ENCODE data around the gene SPIN1. TPM values are rescaled to one million over a fixed set of nuclear protein-coding genes. Genes with fewer than 3 reads are reported as not detected.

The SPIN1 gene
- total RNA-seq, 1 experiment from 2014 or later = 123 TPM

GRCh38 chr9:88339317-88339716 lies 48.9 kb upstream of the SPIN1 start (continued):
- TF ChIP-seq ZNF532 (CRISPR knock-in tag; IDR thresholded peaks at IDR 0.05; ENCODE audit: borderline replicate concordance) = no peak
- TF ChIP-seq OVOL2 (CRISPR knock-in tag; IDR thresholded peaks at IDR 0.05; ENCODE audit: borderline replicate concordance) = no peak
- no peak for TF ChIP-seq TEAD1 (CRISPR knock-in tag; IDR thresholded peaks at IDR 0.05)
- TF ChIP-seq SMAD3 (CRISPR knock-in tag; IDR thresholded peaks at IDR 0.05; ENCODE audit: borderline replicate concordance) = no peak
- no peak for TF ChIP-seq TEAD4 (CRISPR knock-in tag; IDR thresholded peaks at IDR 0.05)

- Mint-ChIP-seq H3K36me3 (no peaks in the 10 kb centered on the region), H3K4me3 (no peak overlapping the region), H3K9me3 (no peaks in the 10 kb centered on the region), H3K4me1 (peaks cover 27% of the 10 kb centered on the region), H3K27me3 (ENCODE audit: low read depth) (no peaks in the 10 kb centered on the region), H3K27ac (no peak overlapping the region)
- no peak for ATAC-seq
- no peak for DNase-seq (ENCODE audit: low spot score)
- POLR2A ChIA-PET = no interaction called here
- CTCF ChIA-PET = no interaction called here
- TF ChIP-seq E2F1 (CRISPR knock-in tag; IDR thresholded peaks at IDR 0.05) (no peak), ZNF671 (CRISPR knock-in tag; IDR thresholded peaks at IDR 0.05) (no peak), HMGXB4 (CRISPR knock-in tag; IDR thresholded peaks at IDR 0.05) (no peak), IRF2 (CRISPR knock-in tag; IDR thresholded peaks at IDR 0.05; ENCODE audit: borderline replicate concordance, low read depth) (no peak), ZBTB43 (CRISPR knock-in tag; IDR thresholded peaks at IDR 0.05) (no peak), JUN (CRISPR knock-in tag; IDR thresholded peaks at IDR 0.05) (no peak), TEAD4 (CRISPR knock-in tag; IDR thresholded peaks at IDR 0.05) (no peak), ZBTB21 (CRISPR knock-in tag; IDR thresholded peaks at IDR 0.05; ENCODE audit: borderline replicate concordance) (no peak), ZNF121 (CRISPR knock-in tag; IDR thresholded peaks at IDR 0.05) (no peak), SOX15 (CRISPR knock-in tag; IDR thresholded peaks at IDR 0.05) (no peak), ZNF317 (CRISPR knock-in tag; IDR thresholded peaks at IDR 0.05; ENCODE audit: borderline replicate concordance, low read depth) (no peak), PRDM15 (CRISPR knock-in tag; IDR thresholded peaks at IDR 0.05) (no peak), AR (CRISPR knock-in tag; IDR thresholded peaks at IDR 0.05) (no peak), OVOL2 (CRISPR knock-in tag; IDR thresholded peaks at IDR 0.05; ENCODE audit: borderline replicate concordance) (no peak), FOXP1 (CRISPR knock-in tag; IDR thresholded peaks at IDR 0.05; ENCODE audit: borderline replicate concordance) (no peak), ZNF281 (CRISPR knock-in tag; IDR thresholded peaks at IDR 0.05) (no peak)
These were observed 46.0 kb upstream of the SPIN1 start for GRCh38 chr9:88342246-88342645.

All from WTC11 (cell line).